Stimulated activated CD8-positive, alpha-beta memory T cell treated with anti-CD3 and anti-CD28 coated beads, Interleukin-4, amount 100 ng/mL, for 24 hours (primary cell): ENCODE measurements around the gene NPB.
A peak's percentile ranks its signal among the peaks of the same experiment; 100 is the strongest.

ENCODE experiments used
- DNase-seq: peaks from one replicate; pipeline ENCODE4 v3.0.0-alpha.2; 2020; ENCODE audit warnings: low read depth

Gene NPB

GRCh38 chr17:81902023-81902652 is at the start of gene NPB:
NPB (plus strand) TSS chr17:81902238; CDS start chr17:81902278, 40 bp downstream.
- no peak for DNase-seq

- no peak for DNase-seq
Measured at GRCh38 chr17:81854974-81855774, 46.9 kb upstream of the NPB start.

GRCh38 chr17:81858170-81858966 is 43.7 kb upstream of the NPB start:
- DNase-seq, result no peak

- DNase-seq, result no peak
Measured at GRCh38 chr17:81858967-81859905, 42.8 kb upstream of the NPB start.

- DNase-seq, result peak; percentile 94
Measured at GRCh38 chr17:81859906-81860755, 41.9 kb upstream of the NPB start, which contains the start of gene P4HB. P4HB (minus strand) TSS chr17:81860535; CDS start chr17:81860471, 64 bp downstream.

- DNase-seq, result peak; percentile 99
Measured at GRCh38 chr17:81860756-81861568, 41.1 kb upstream of the NPB start.

GRCh38 chr17:81863123-81863675 is 38.8 kb upstream of the NPB start:
- no peak for DNase-seq

GRCh38 chr17:81863833-81864768 is 37.9 kb upstream of the NPB start:
- no peak for DNase-seq

GRCh38 chr17:81865358-81865732 is 36.7 kb upstream of the NPB start:
- no peak for DNase-seq

- no peak for DNase-seq
Measured at GRCh38 chr17:81865733-81866439, 36.2 kb upstream of the NPB start.

- DNase-seq, result no peak
Measured at GRCh38 chr17:81866440-81867169, 35.4 kb upstream of the NPB start.

- no peak for DNase-seq
Measured at GRCh38 chr17:81867170-81867990, 34.7 kb upstream of the NPB start.

- no peak for DNase-seq
Measured at GRCh38 chr17:81867991-81868673, 33.9 kb upstream of the NPB start.

GRCh38 chr17:81868674-81869220 is 33.3 kb upstream of the NPB start:
- no peak for DNase-seq
